Suprapubic skin (tissue), 4 donors: ENCODE data around the gene CACNA2D1. TPM values are rescaled to one million over a fixed set of nuclear protein-coding genes. Genes with fewer than 3 reads are reported as not detected.

Experiments
- DNase-seq, 2 donors: peaks; one replicate each; pipeline ENCODE4 v3.0.0-alpha.2; 2019; ENCODE audit warnings: low spot score in 2 of 2
- H3K27ac ChIP-seq: fragments of 200-600 bp; sonication (generic); one replicate; pipeline ENCODE4 v1.5.1; 2019
- H3K27me3 ChIP-seq: fragments of 200-600 bp; sonication (generic); one replicate; pipeline ENCODE4 v1.5.1; 2019
- H3K36me3 ChIP-seq: fragments of 200-600 bp; sonication (generic); one replicate; pipeline ENCODE4 v1.5.1; 2019
- H3K4me1 ChIP-seq: fragments of 200-600 bp; sonication (generic); one replicate; pipeline ENCODE4 v1.5.1; 2019
- H3K4me3 ChIP-seq: fragments of 200-600 bp; sonication (generic); one replicate; pipeline ENCODE4 v1.5.1; 2019; ENCODE audit warnings: mild to moderate bottlenecking
- H3K9me3 ChIP-seq: fragments of 200-600 bp; sonication (generic); one replicate; pipeline ENCODE4 v1.5.1; 2019
- CTCF ChIP-seq, 2 donors: fragments of 200-600 bp in 1 of 2; fragments of 450-650 bp in 1 of 2; sonication (generic) in 1 of 2; IDR thresholded peaks; one replicate each; pipeline ENCODE4 v1.5.1; 2016 to 2019; ENCODE audit warnings: antibody characterized with exemption in 2 of 2, mild to moderate bottlenecking in 1 of 2, moderate library complexity in 1 of 2
- EP300 ChIP-seq: sonication (generic); formaldehyde crosslinking; IDR thresholded peaks from one replicate; pipeline ENCODE4 v1.6.1; 2017; ENCODE audit warnings: antibody characterized with exemption
- POLR2A ChIP-seq, 2 donors: fragments of 450-650 bp; IDR thresholded peaks; one replicate each; pipeline ENCODE4 v1.6.1; 2017; ENCODE audit warnings: antibody characterized with exemption in 2 of 2, mild to moderate bottlenecking in 2 of 2, moderate library complexity in 2 of 2
- POLR2AphosphoS5 ChIP-seq, 3 donors: sonication (generic); formaldehyde crosslinking; IDR thresholded peaks; one replicate each; pipeline ENCODE4 v1.6.1; 2017; ENCODE audit warnings: antibody characterized with exemption in 3 of 3
- WGBS: methylation state at CpG from one replicate; pipeline ENCODE4 v1.1.5; 2018; 5-methylcytosine and 5-hydroxymethylcytosine counted together
- total RNA-seq, 4 donors: library from RNA; depleted of rRNA; stranded (reverse); fragments of >200 nt; gene quantifications; one replicate each; pipeline ENCODE4 v1.1.0, GENCODE V29; 2016

The CACNA2D1 gene
- total RNA-seq, 4 donors from 2014 or later = 9.3 to 16.9 (median 10.6) TPM

GRCh38 chr7:82106201-82106600 is 337.4 kb downstream of the CACNA2D1 start:
- 70% methylated on average over 3 of the region's 3 CpGs for WGBS
- Histone ChIP-seq H3K4me1 (peaks cover 5% of the 10 kb centered on the region), H3K27ac (no peak overlapping the region), H3K9me3 (no peaks in the 10 kb centered on the region), H3K4me3 (no peak overlapping the region), H3K27me3 (no peaks in the 10 kb centered on the region), H3K36me3 (no peaks in the 10 kb centered on the region)
- TF ChIP-seq POLR2A (IDR thresholded peaks at IDR 0.05) = no peak
- no peak for TF ChIP-seq EP300
- no peak for TF ChIP-seq POLR2AphosphoS5 (IDR thresholded peaks at IDR 0.05)
- no peak for TF ChIP-seq CTCF (IDR thresholded peaks at IDR 0.05)
- no peak for DNase-seq

- TF ChIP-seq POLR2A (IDR thresholded peaks at IDR 0.05) = no peak
- no peak for TF ChIP-seq POLR2AphosphoS5 (IDR thresholded peaks at IDR 0.05)
- no peak for TF ChIP-seq EP300
- no peak for TF ChIP-seq CTCF (IDR thresholded peaks at IDR 0.05)
- Histone ChIP-seq H3K27me3 (no peaks in the 10 kb centered on the region), H3K9me3 (no peaks in the 10 kb centered on the region), H3K4me3 (no peak overlapping the region), H3K4me1 (peaks cover 5% of the 10 kb centered on the region), H3K27ac (no peak overlapping the region), H3K36me3 (no peaks in the 10 kb centered on the region)
- WGBS = 61% methylated on average over 3 of the region's 3 CpGs
- DNase-seq = no peak
These were observed 338.1 kb downstream of the CACNA2D1 start for GRCh38 chr7:82105463-82105862.

GRCh38 chr7:82098414-82098813 is 345.2 kb downstream of the CACNA2D1 start:
- WGBS = 94% methylated on average over 2 of the region's 2 CpGs
- Histone ChIP-seq H3K4me1 (no peaks in the 10 kb centered on the region), H3K36me3 (no peaks in the 10 kb centered on the region), H3K27me3 (no peaks in the 10 kb centered on the region), H3K9me3 (no peaks in the 10 kb centered on the region), H3K4me3 (no peak overlapping the region), H3K27ac (no peak overlapping the region)
- no peak for DNase-seq
- TF ChIP-seq POLR2A (IDR thresholded peaks at IDR 0.05) (no peak), EP300 (no peak), CTCF (IDR thresholded peaks at IDR 0.05) (no peak), POLR2AphosphoS5 (IDR thresholded peaks at IDR 0.05) (no peak)

- no peak overlapping the region for H3K4me3 ChIP-seq
- H3K9me3 ChIP-seq = no peaks in the 10 kb centered on the region
- no peaks in the 10 kb centered on the region for H3K4me1 ChIP-seq
- TF ChIP-seq POLR2A (IDR thresholded peaks at IDR 0.05) = no peak
- no peak for TF ChIP-seq POLR2AphosphoS5 (IDR thresholded peaks at IDR 0.05)
- no peak for TF ChIP-seq CTCF (IDR thresholded peaks at IDR 0.05)
- TF ChIP-seq EP300 = no peak
- WGBS = 72% methylated on average over 4 of the region's 4 CpGs
- no peaks in the 10 kb centered on the region for H3K36me3 ChIP-seq
- no peak overlapping the region for H3K27ac ChIP-seq
- DNase-seq = no peak
- H3K27me3 ChIP-seq = no peaks in the 10 kb centered on the region
These were observed 352.4 kb downstream of the CACNA2D1 start for GRCh38 chr7:82091126-82091684.

GRCh38 chr7:82087099-82087498 is 356.5 kb downstream of the CACNA2D1 start:
- no peak overlapping the region for H3K4me3 ChIP-seq
- H3K36me3 ChIP-seq = no peaks in the 10 kb centered on the region
- no peak for DNase-seq
- H3K27ac ChIP-seq = no peak overlapping the region
- H3K9me3 ChIP-seq = no peaks in the 10 kb centered on the region
- H3K4me1 ChIP-seq = no peaks in the 10 kb centered on the region
- no peaks in the 10 kb centered on the region for H3K27me3 ChIP-seq
- 83% methylated on average over 4 of the region's 4 CpGs for WGBS
- TF ChIP-seq CTCF (IDR thresholded peaks at IDR 0.05) (no peak), POLR2A (IDR thresholded peaks at IDR 0.05) (no peak), POLR2AphosphoS5 (IDR thresholded peaks at IDR 0.05) (no peak), EP300 (no peak)
